RWPE1 (cell line): ENCODE data around the gene CNGA3.

ENCODE experiments used
- CTCF ChIA-PET: fragments of 350-600 bp; sonication (Branson Sonifier 250); formaldehyde crosslinking; extraction: SDS; loops from one replicate; lab custom pipeline; 2021; lab: Yijun Ruan, JAX
- POLR2A ChIA-PET: fragments of 400-600 bp; formaldehyde crosslinking; extraction: SDS; loops from one replicate; lab custom pipeline; 2020; ENCODE audit warnings: antibody characterized with exemption; ENCODE audit not compliant: low non-redundant PET; lab: Yijun Ruan, JAX
- DNase-seq: peaks from one replicate; pipeline ENCODE4 v3.0.0; 2012; ENCODE audit warnings: low spot score
- H3K27ac ChIP-seq: fragments of 450-650 bp; 2 replicates; pipeline ENCODE4 v1.5.1; 2017
- CTCF ChIP-seq: fragments of 450-650 bp; conservative IDR thresholded peaks from 2 replicates; pipeline ENCODE4 v1.5.1; 2017; ENCODE audit warnings: low read depth, mild to moderate bottlenecking

CNGA3 gene

GRCh38 chr2:98445683-98446581 is 99.7 kb downstream of the CNGA3 start:
- ChIA-PET CTCF (interaction anchor here (0.5 to 0.6 kb wide), 2 partner anchors 37 to 95 kb away, joined by 3 read pairs; no protein-coding TSS in a partner anchor), POLR2A (no interaction called here)
- H3K27ac ChIP-seq: no peak overlapping the region
- TF ChIP-seq CTCF: no peak
- DNase-seq: no peak

- TF ChIP-seq CTCF: no peak
- no peak for DNase-seq
- POLR2A ChIA-PET: no interaction called here
- CTCF ChIA-PET: no interaction called here
- no peak overlapping the region for H3K27ac ChIP-seq
Observed at GRCh38 chr2:98446850-98447249, 100.6 kb downstream of the CNGA3 start.
